ENCODE results near the gene MLH1.

The MLH1 gene

GRCh38 chr3:37024092-37024491, 30.8 kb downstream of the MLH1 start:
- Histone ChIP-seq H2AFZ (ENCODE audit: low read length) (no peak overlapping the region), H3K27me3 (replicated peaks; ENCODE audit: insufficient read depth, low read length) (no peaks in the 10 kb centered on the region), H3K4me3 (ENCODE audit: low read length) (no peak overlapping the region), H3K9me3 (replicated peaks; ENCODE audit: insufficient read depth, low read length) (no peaks in the 10 kb centered on the region), H3K9ac (ENCODE audit: low read length) (no peak overlapping the region), H3K4me1 (ENCODE audit: low read length) (peaks cover 7% of the 10 kb centered on the region), H3F3A (ENCODE audit: insufficient read depth, low read length) (0 out of 2 replicates have a peak, but pooled peaks cover 4% of the 10 kb centered on the region), H3K4me2 (ENCODE audit: low read depth, low read length) (no peak overlapping the region), H3K79me2 (ENCODE audit: low read length) (no peaks in the 10 kb centered on the region), H3K36me3 (replicated peaks; ENCODE audit: insufficient read depth, low read length) (no peaks in the 10 kb centered on the region; the same call in 1 of the 2 replicates), H3K9me2 (replicated peaks; ENCODE audit: insufficient read depth, low read length) (no peaks in the 10 kb centered on the region), H3K27ac (ENCODE audit: low read length) (no peak overlapping the region), H4K20me1 (ENCODE audit: insufficient read depth, low read length) (no peaks in the 10 kb centered on the region)
- DNase-seq: peak; percentile 21
- TF ChIP-seq EZH2 (optimal IDR thresholded peaks at IDR 0.05; ENCODE audit: low read depth, low read length) (no peak), EZH2phosphoT487 (IDR thresholded peaks at IDR 0.05; ENCODE audit: low read length) (no peak), CTCF (IDR thresholded peaks at IDR 0.05; ENCODE audit: low read length) (peak; percentile 27; the same call in 1 of the 2 replicates)

- peak; percentile 26 for DNase-seq
- Histone ChIP-seq H3K9me3 (replicated peaks; ENCODE audit: insufficient read depth, low read length) (no peaks in the 10 kb centered on the region), H3K79me2 (ENCODE audit: low read length) (no peaks in the 10 kb centered on the region), H3K9me2 (replicated peaks; ENCODE audit: insufficient read depth, low read length) (no peaks in the 10 kb centered on the region), H3K4me2 (ENCODE audit: low read depth, low read length) (peak overlapping the region; percentile 43; the same call in 1 of the 2 replicates), H3K4me3 (ENCODE audit: low read length) (no peak overlapping the region), H3K36me3 (replicated peaks; ENCODE audit: insufficient read depth, low read length) (no peaks in the 10 kb centered on the region; the same call in none of the 2 replicates), H4K20me1 (ENCODE audit: insufficient read depth, low read length) (no peaks in the 10 kb centered on the region), H3K27ac (ENCODE audit: low read length) (peak overlapping the region; percentile 20; the same call in 1 of the 2 replicates), H2AFZ (ENCODE audit: low read length) (no peak overlapping the region), H3K9ac (ENCODE audit: low read length) (no peak overlapping the region), H3K27me3 (replicated peaks; ENCODE audit: insufficient read depth, low read length) (no peaks in the 10 kb centered on the region), H3K4me1 (ENCODE audit: low read length) (peaks cover 7% of the 10 kb centered on the region), H3F3A (ENCODE audit: insufficient read depth, low read length) (0 out of 2 replicates have a peak, but pooled peaks cover 4% of the 10 kb centered on the region)
- TF ChIP-seq EZH2phosphoT487 (IDR thresholded peaks at IDR 0.05; ENCODE audit: low read length) (no peak), CTCF (IDR thresholded peaks at IDR 0.05; ENCODE audit: low read length) (no peak), EZH2 (optimal IDR thresholded peaks at IDR 0.05; ENCODE audit: low read depth, low read length) (no peak)
Measured at GRCh38 chr3:37024820-37025405, 31.6 kb downstream of the MLH1 start.

- Histone ChIP-seq H3K4me2 (ENCODE audit: low read depth, low read length) (no peak overlapping the region), H3K9me3 (replicated peaks; ENCODE audit: insufficient read depth, low read length) (no peaks in the 10 kb centered on the region), H2AFZ (ENCODE audit: low read length) (no peak overlapping the region), H3K27me3 (replicated peaks; ENCODE audit: insufficient read depth, low read length) (no peaks in the 10 kb centered on the region), H3F3A (ENCODE audit: insufficient read depth, low read length) (0 out of 2 replicates have a peak, but pooled peaks cover 4% of the 10 kb centered on the region), H3K9me2 (replicated peaks; ENCODE audit: insufficient read depth, low read length) (no peaks in the 10 kb centered on the region), H3K36me3 (replicated peaks; ENCODE audit: insufficient read depth, low read length) (no peaks in the 10 kb centered on the region; the same call in none of the 2 replicates), H4K20me1 (ENCODE audit: insufficient read depth, low read length) (no peaks in the 10 kb centered on the region), H3K27ac (ENCODE audit: low read length) (no peak overlapping the region), H3K4me3 (ENCODE audit: low read length) (no peak overlapping the region), H3K4me1 (ENCODE audit: low read length) (peaks cover 7% of the 10 kb centered on the region), H3K79me2 (ENCODE audit: low read length) (no peaks in the 10 kb centered on the region), H3K9ac (ENCODE audit: low read length) (no peak overlapping the region)
- TF ChIP-seq EZH2phosphoT487 (IDR thresholded peaks at IDR 0.05; ENCODE audit: low read length) (no peak), EZH2 (optimal IDR thresholded peaks at IDR 0.05; ENCODE audit: low read depth, low read length) (no peak), CTCF (IDR thresholded peaks at IDR 0.05; ENCODE audit: low read length) (no peak)
- no peak for DNase-seq
Measured at GRCh38 chr3:37025561-37026335, 32.4 kb downstream of the MLH1 start.
